Endothelial cell of umbilical vein (primary cell): ENCODE measurements around the gene HSPA12A. TPM values are rescaled to one million over a fixed set of nuclear protein-coding genes. Genes with fewer than 3 reads are reported as not detected.

Experiments
- BruUV-seq: library from RNA; stranded (reverse); fragments of 400-500 nt; replicated peaks from 2 replicates; lab custom pipeline; 2021; lab: Mats Ljungman, UMichigan
- CTCF ChIA-PET: fragments of 300-600, 350-600 bp; sonication (Branson Sonifier 250); formaldehyde crosslinking; loops from one replicate; lab custom pipeline; 2021; ENCODE audit warnings: antibody characterized with exemption, inconsistent platforms; lab: Charles Lee
- POLR2A ChIA-PET: fragments of 300-600, 350-600 bp; sonication (Branson Sonifier 250); formaldehyde crosslinking; loops from one replicate; lab custom pipeline; 2021; ENCODE audit warnings: antibody characterized with exemption, inconsistent platforms; lab: Charles Lee
- DNase-seq: peaks from one replicate; pipeline ENCODE4 v3.0.0-alpha.2; 2011; ENCODE audit warnings: low read depth, low spot score
- FAIRE-seq: peaks from 2 replicates; lab custom pipeline; 2011; peaks lifted over from hg19 to GRCh38; lab: Jason Lieb, UNC
- H2AFZ ChIP-seq: 2 replicates; pipeline ENCODE4 v1.6.0; 2012; ENCODE audit warnings: low read depth, low read length, control low read depth, inconsistent platforms
- H3K27ac ChIP-seq: 2 replicates; pipeline ENCODE4 v1.5.1; 2011; ENCODE audit warnings: low read depth, mild to moderate bottlenecking, control low read depth, low read length, moderate library complexity; ENCODE audit not compliant: insufficient read depth
- H3K27me3 ChIP-seq, 2 experiments: 2 replicates each; pipeline versions ENCODE4 v1.6.0 to v1.6.1; 2011; ENCODE audit warnings: low read length in 2 of 2, mixed read lengths in 1 of 2; ENCODE audit not compliant: control insufficient read depth in 2 of 2, insufficient read depth in 2 of 2
- H3K36me3 ChIP-seq, 2 experiments: 2 replicates in 1 of 2; 3 replicates in 1 of 2; pipeline ENCODE4 v1.5.1; 2011; ENCODE audit warnings: low read length in 2 of 2, mild to moderate bottlenecking in 1 of 2, moderate library complexity in 1 of 2; ENCODE audit not compliant: control insufficient read depth in 2 of 2, insufficient read depth in 2 of 2; ENCODE audit errors: extremely low read depth in 1 of 2
- H3K4me1 ChIP-seq: 3 replicates; pipeline ENCODE4 v1.5.1; 2011; ENCODE audit warnings: mild to moderate bottlenecking, low read length; ENCODE audit not compliant: control insufficient read depth, insufficient read depth; ENCODE audit errors: extremely low read depth
- H3K4me2 ChIP-seq: 2 replicates; pipeline ENCODE4 v1.6.1; 2011; ENCODE audit warnings: low read length, control low read depth, mixed read lengths; ENCODE audit not compliant: insufficient read depth
- H3K4me3 ChIP-seq, 3 experiments: fragments of 200-600 bp in 1 of 3; sonication (generic), shearing (Covaris generic) in 1 of 3; replicated peaks in 1 of 3; 2 replicates each; pipeline ENCODE4 v1.5.1; 2011 to 2016; ENCODE audit warnings: control low read depth in 3 of 3, low read length in 3 of 3, mild to moderate bottlenecking in 2 of 3, inconsistent platforms in 1 of 3, low read depth in 1 of 3, moderate library complexity in 1 of 3; ENCODE audit not compliant: insufficient read depth in 1 of 3
- H3K79me2 ChIP-seq: 2 replicates; pipeline ENCODE4 v1.6.0; 2012; ENCODE audit warnings: low read length, inconsistent platforms; ENCODE audit not compliant: control insufficient read depth, insufficient read depth
- H3K9ac ChIP-seq: replicated peaks from 2 replicates; pipeline ENCODE3; 2011; ENCODE audit warnings: low read length, control low read depth; ENCODE audit not compliant: insufficient read depth; ENCODE audit errors: extremely low read depth
- H3K9me1 ChIP-seq: replicated peaks from 3 replicates; pipeline ENCODE4 v1.6.0; 2011; ENCODE audit warnings: mild to moderate bottlenecking, low read length; ENCODE audit not compliant: control insufficient read depth, insufficient read depth; ENCODE audit errors: extremely low read depth
- H3K9me3 ChIP-seq: replicated peaks from 2 replicates; pipeline ENCODE4 v1.5.1; 2012; ENCODE audit warnings: low read length, inconsistent platforms; ENCODE audit not compliant: control insufficient read depth, insufficient read depth
- H4K20me1 ChIP-seq: replicated peaks from 2 replicates; pipeline ENCODE3; 2011; ENCODE audit warnings: mild to moderate bottlenecking, low read length; ENCODE audit not compliant: control insufficient read depth, insufficient read depth; ENCODE audit errors: extremely low read depth
- CTCF ChIP-seq, 2 donors: IDR thresholded peaks; 1 replicate in 1 of 2; 2 replicates in 1 of 2; pipeline ENCODE4 v1.5.1; 2011; ENCODE audit warnings: low read length in 2 of 2, mild to moderate bottlenecking in 2 of 2, moderate library complexity in 2 of 2, control low read depth in 1 of 2, inconsistent platforms in 1 of 2, low read depth in 1 of 2; ENCODE audit not compliant: insufficient read depth in 1 of 2; ENCODE audit errors: extremely low read depth in 1 of 2
- EZH2 ChIP-seq: IDR thresholded peaks from 2 replicates; pipeline ENCODE4 v1.6.1; 2012; ENCODE audit warnings: borderline replicate concordance, low read depth, mild to moderate bottlenecking, moderate library complexity, low read length, inconsistent platforms; ENCODE audit not compliant: severe bottlenecking
- FOS ChIP-seq: IDR thresholded peaks from 2 replicates; pipeline ENCODE4 v1.6.1; 2011; ENCODE audit warnings: mild to moderate bottlenecking, low read length, moderate library complexity, borderline replicate concordance; ENCODE audit not compliant: insufficient read depth
- GATA2 ChIP-seq: IDR thresholded peaks from 2 replicates; pipeline ENCODE4 v1.7.0; 2011; ENCODE audit warnings: low read depth, mild to moderate bottlenecking, moderate library complexity, mixed read lengths, low read length; ENCODE audit not compliant: insufficient read length, insufficient read depth
- JUN ChIP-seq: IDR thresholded peaks from 2 replicates; pipeline ENCODE4 v1.6.1; 2011; ENCODE audit warnings: borderline replicate concordance, low read depth; ENCODE audit not compliant: insufficient read length, insufficient read depth
- MAX ChIP-seq: IDR thresholded peaks from 2 replicates; pipeline ENCODE4 v1.6.1; 2011; ENCODE audit not compliant: insufficient read depth, insufficient read length
- MYC ChIP-seq: IDR thresholded peaks from one replicate; pipeline ENCODE4 v1.6.1; 2011; ENCODE audit warnings: mild to moderate bottlenecking, low read depth, low read length
- POLR2A ChIP-seq: IDR thresholded peaks from 2 replicates; pipeline ENCODE4 v1.6.1; 2012; ENCODE audit warnings: low read depth, mild to moderate bottlenecking, control low read depth, low read length
- POLR2AphosphoS5 ChIP-seq: IDR thresholded peaks from 2 replicates; pipeline ENCODE4 v1.6.1; 2012; ENCODE audit warnings: low read depth, mild to moderate bottlenecking, control low read depth, low read length, moderate library complexity; ENCODE audit not compliant: insufficient read depth
- dilution Hi-C: fragments of 300-500 bp; cut with MboI; formaldehyde crosslinking; loops from one replicate; pipeline ENCODE4 v1.15.0; 2019; ENCODE audit warnings: low sequenced_read_pairs; ENCODE audit not compliant: extremely low pct_ligation_motif_present
- intact Hi-C: fragments of 100-400 bp; cut with micrococcal nuclease; formaldehyde crosslinking; loops from one replicate; pipeline ENCODE4 v1.10.0; 2022
- polyA plus RNA-seq, 4 experiments: library from polyadenylated mRNA; depleted of rRNA in 3 of 4; stranded (reverse) in 3 of 4; unstranded in 1 of 4; fragments of >200 nt; gene quantifications; 2 replicates each; pipeline versions ENCODE4 v1.2.1 to v1.2.3, GENCODE V29; 2011 to 2012; ENCODE audit warnings: missing spikeins in 1 of 4
- total RNA-seq: library from RNA; stranded (reverse); gene quantifications from 2 replicates; pipeline ENCODE4 v1.2.3, GENCODE V29; 2021

Gene HSPA12A
- total and polyA plus RNA-seq, 2 donors (not counting 3 experiments of a cell fraction or from before 2014, with no cell fraction given) = 0.22 to 0.29 TPM

GRCh38 chr10:116787053-116787659 is 44.8 kb upstream of the HSPA12A start:
- Histone ChIP-seq H3K36me3 (no peaks in the 10 kb centered on the region), H3K27ac (no peak overlapping the region), H3K4me3 (no peak overlapping the region), H3K4me1 (no peaks in the 10 kb centered on the region), H4K20me1 (no peaks in the 10 kb centered on the region), H3K4me2 (no peak overlapping the region), H2AFZ (no peak overlapping the region), H3K9ac (no peak overlapping the region), H3K79me2 (no peaks in the 10 kb centered on the region), H3K27me3 (no peaks in the 10 kb centered on the region), H3K9me3 (no peaks in the 10 kb centered on the region), H3K9me1 (no peaks in the 10 kb centered on the region)
- POLR2A ChIA-PET = no interaction called here
- CTCF ChIA-PET = interaction anchor here (0.7 to 7.9 kb wide), 29 partner anchors 8 to 1646 kb away, joined by 3 to 120 read pairs (median 6); partner anchors contain the start of genes ENO4 and HSPA12A
- TF ChIP-seq MYC = no peak
- no peak for TF ChIP-seq GATA2
- TF ChIP-seq MAX = no peak
- no peak for TF ChIP-seq FOS
- TF ChIP-seq POLR2AphosphoS5 = no peak
- TF ChIP-seq POLR2A = no peak
- no peak for TF ChIP-seq JUN
- no peak for TF ChIP-seq CTCF (IDR thresholded peaks at IDR 0.05; ENCODE audit: extremely low read depth in 1 of 2, insufficient read depth in 1 of 2, low read depth in 1 of 2, low read length in 2 of 2)
- TF ChIP-seq EZH2 = no peak
- FAIRE-seq (no peak), DNase-seq (no peak)
- dilution Hi-C loops (no loop called here), intact Hi-C loops (no loop called here)
- BruUV-seq = no TSS peak
